NCI-H2171 (cell line): ENCODE data around the gene MARCHF2.
A peak's percentile ranks its signal among the peaks of the same experiment; 100 is the strongest.
"Not testable (repeated sequence)": the region's sequence is repeated elsewhere in the genome, so short reads cannot be mapped to it uniquely, and the experiment has no call there.

ENCODE experiments used
- DNase-seq: peaks from one replicate; lab custom pipeline; 2025; lab: John Stamatoyannopoulos, UW

The MARCHF2 gene

DNA sequence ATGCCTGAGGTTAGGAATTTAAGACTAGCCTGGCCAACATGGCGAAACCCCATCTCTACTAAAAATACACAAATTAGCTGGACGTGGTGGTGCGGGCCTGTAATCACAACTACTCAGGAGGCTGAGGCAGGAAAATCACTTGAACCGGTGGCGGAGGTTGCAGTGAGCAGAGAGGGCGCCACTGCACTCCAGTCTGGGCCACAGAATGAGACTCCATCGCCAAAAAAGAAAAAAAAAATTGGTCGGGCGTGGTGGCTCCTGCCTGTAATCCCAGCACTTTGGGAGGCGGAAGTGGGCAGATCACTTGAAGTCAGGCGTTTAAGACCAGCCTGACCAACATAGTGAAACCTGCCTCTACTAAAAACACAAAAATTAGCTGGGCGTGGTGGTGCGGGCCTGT lies 2.4 kb upstream of the MARCHF2 start:
- not testable (repeated sequence) for DNase-seq

- no peak for DNase-seq
These were observed 507 bp downstream of the MARCHF2 start for GRCh38 chr19:8413629-8413995.

GRCh38 chr19:8416796-8417195 lies 3.7 kb downstream of the MARCHF2 start:
- no peak for DNase-seq

DNA sequence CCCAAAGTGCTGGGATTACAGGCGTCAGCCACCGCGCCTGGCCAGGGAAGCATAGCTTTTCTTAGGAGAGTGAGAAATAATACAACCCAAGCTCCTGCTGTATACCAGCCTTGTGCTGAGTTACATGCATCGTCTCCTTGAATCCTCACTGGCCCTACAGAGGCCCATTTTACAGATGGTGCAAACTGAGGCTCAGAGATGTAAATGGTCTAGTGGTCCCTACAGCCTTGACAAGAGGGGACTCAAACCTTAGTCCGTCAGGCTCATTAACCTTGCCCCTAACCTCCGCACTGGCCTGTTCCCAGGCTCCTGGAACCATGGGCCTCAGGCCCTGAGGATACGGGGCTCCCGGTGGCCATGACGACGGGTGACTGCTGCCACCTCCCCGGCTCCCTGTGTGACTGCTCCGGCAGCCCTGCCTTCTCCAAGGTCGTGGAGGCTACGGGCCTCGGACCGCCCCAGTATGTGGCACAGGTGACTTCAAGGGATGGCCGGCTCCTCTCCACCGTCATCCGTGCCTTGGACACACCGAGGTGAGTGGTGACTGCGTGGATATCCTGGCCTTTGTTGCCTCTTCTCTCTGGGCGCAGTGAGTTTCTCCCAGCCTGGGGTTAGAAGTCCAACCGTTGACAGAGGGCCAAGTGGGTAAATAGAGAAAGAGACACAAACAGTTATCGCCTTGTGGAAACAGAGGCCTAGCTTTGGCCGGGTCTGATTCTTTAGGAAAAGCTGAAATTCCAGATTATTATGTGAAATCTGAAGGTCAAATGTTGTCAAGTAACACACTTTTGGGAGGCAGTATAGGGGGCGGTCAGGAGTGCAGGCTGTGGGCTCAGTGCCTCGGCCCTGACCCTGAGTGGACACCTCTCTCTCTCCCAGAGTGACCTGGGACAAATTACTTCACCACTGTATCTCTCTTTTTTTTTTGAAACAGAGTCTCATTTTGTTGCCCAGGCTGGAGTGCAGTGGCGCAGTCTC lies 8.7 kb downstream of the MARCHF2 start:
- DNase-seq: no peak

GRCh38 chr19:8423817-8424223 lies 10.7 kb downstream of the MARCHF2 start:
- DNase-seq: peak; percentile 33

- not testable (repeated sequence) for DNase-seq
These were observed 12.2 kb downstream of the MARCHF2 start for GRCh38 chr19:8425331-8425730.

DNA sequence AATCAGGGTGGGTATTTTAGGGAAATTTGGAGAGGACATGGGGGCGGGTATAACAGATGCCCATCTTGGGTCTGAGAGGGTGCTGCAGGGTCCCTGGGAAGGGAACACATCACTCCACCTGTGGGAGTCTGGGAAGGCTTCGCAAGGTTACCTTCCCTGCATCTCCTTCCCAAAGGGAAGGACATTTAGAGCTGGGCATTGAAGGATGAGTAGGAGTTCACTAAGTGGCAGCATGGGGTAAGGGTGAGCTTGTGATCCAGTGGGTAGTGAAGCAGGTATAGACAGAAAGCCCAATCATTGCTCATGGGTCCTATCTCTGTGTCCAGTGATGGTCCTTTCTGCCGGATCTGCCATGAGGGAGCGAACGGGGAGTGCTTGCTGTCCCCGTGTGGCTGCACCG lies 13.2 kb downstream of the MARCHF2 start:
- no peak for DNase-seq

GRCh38 chr19:8429044-8429443 lies 15.9 kb downstream of the MARCHF2 start:
- no peak for DNase-seq

DNA sequence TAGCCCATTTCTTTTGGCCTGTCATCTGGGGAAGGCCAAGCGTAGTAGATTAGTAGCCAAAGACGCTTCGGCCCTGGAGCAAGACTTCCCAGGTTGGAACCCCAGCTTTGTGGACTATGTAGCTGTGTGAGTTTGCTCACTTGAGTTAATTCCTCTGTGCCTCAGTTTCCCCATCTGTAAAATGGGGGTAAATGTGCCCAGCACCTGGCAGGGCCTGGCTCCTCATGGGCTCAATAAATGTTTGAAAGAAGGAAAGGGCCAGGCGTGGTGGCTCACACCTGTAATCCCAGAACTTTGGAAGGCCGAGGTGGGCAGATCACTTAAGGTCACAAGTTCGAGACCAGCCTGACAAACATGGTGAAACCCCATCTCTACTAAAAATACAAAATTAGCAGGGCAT lies 16.7 kb downstream of the MARCHF2 start:
- DNase-seq: no peak

- no peak for DNase-seq
These were observed 17.5 kb downstream of the MARCHF2 start for GRCh38 chr19:8430650-8431049.

DNA sequence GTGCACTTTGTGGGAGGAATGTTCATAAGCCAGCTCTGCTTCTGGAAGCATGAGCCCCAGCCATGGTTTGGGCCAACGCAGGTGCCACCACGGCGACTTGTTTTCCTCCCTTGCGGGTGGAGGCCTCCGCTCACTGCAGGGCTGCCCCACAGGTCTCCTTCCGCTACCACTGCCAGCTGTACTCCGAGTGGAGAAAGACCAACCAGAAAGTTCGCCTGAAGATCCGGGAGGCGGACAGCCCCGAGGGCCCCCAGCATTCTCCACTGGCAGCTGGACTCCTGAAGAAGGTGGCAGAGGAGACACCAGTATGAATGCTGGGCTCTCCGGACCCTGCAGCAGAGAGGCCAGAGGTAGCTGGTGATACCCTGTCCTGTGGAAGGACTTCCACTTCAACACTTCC lies 25.1 kb downstream of the MARCHF2 start:
- no peak for DNase-seq

DNA sequence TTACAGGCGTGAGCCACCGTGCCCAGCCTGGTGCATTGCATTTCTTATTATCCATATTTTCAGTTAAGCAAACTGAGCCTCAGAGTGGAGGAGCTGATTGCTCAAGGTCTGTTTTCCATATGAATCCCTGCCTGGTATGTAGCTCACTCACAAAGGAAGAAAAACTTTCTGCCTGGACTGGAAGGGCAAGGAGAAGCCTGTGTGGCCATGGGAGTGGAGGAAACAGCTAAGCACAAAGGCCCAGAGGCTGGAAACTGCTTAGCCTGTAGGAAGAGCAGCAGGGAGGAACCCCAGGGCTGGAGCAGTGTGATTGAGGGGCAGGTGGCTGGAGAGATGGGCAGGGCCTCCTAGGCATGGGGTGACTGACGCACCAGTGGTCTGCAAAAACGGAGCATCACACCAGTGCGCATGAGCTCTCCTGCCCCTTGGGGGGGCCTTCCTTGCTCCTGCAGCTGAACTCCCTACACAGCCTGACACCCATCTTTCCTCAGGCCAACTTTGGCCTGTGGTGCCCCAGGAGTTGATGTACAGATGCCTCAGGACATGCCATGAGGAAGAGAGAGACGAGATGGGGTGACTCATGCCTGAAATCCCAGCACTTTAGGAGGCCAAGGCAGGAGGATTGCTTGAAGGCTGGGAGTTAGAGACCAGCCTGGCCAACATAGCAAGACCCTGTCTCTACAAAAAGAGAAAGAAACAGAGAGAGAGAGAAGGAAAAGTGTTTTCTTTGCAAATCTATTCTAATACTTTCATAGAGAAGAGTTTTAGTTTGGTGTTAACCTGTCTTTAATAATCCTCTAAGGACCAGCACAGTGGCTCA lies 28.8 kb downstream of the MARCHF2 start:
- no peak for DNase-seq

DNA sequence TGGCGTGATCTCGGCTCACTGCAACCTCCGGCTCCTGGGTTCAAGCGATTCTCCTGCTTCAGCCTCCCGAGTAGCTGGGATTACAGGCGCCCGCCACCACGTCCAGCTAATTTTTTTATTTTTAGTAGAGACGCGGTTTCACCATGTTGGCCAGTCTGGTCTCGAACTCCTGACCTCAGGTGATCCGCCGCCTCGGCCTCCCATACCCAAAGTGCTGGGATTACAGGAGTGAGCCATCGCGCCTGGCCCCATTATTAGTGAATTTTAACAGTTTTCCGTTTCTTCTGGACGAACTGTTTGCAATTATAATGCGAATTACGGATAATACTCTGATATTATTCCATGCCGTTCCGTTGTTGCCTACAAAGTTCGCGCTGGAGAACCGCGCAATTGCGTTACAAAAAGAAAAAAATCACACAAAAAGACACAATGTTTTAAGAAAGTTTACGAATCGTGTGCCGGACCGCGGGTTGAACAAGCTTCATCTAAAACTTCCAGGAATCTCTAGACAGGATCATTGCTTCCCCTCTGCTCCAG lies 31.1 kb downstream of the MARCHF2 start:
- not testable (repeated sequence) for DNase-seq

GRCh38 chr19:8444677-8445487 lies 31.8 kb downstream of the MARCHF2 start, which contains the start of gene HNRNPM:
TSS of gene HNRNPM (plus strand) at chr19:8444975. CDS start at chr19:8444999, 24 bp downstream.
- peak; percentile 95 for DNase-seq

DNA sequence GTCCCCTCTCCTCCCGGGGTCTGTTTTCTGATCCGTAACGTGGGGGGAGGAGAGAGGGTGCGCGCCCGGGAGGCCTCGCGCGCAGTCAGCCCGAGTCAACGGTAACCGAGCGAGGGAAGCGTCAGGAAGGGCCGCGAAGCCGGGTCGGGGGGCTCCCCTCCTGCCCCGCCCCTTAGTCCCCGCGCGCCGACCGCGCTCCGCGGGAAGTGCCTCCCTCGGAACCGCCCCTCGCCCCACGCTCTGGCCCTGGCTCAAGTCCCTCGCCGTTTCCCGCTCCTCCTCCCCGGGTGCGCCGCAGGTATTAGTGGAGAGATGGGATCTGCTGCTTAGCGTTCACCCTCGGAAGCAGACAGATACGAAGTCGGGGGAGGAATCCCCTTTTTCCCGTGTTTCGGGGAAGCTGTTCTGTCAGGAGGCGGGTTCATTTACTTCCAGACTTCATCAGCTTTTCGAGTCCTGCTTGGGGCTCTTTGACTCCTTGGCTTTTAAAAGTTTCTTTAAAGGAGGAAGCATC lies 32.4 kb downstream of the MARCHF2 start:
- DNase-seq: no peak

DNA sequence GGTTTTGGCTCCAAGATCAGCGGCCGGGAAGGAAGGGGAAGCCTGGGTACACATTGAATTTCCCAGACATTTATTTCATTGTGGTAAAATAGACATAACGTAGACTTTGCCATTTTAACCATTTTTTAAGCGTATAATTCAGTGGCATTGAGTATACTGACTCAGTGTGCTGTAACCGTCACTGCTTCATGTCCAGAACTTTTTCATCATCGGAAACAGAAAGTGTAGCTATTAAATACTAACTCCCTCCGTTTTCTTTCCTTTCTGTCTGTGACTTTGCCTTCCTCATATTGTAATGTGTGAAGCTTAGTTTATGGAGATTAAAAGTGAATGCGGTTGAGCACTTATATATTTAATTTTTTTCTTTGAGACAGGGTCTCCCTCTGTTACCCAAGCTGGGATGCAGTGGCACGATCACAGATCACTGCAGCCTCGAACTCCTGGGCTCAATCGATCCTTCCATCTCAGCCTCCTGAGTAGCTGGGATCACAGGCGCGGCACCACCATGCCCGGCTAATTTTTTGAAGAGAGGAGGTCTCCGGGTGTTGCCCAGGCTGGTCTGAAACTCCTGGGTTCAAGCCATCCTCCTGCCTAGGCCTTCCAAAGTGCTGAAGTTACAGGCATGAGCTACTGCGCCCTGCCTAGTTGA lies 33.1 kb downstream of the MARCHF2 start:
- no peak for DNase-seq

- DNase-seq: no peak
These were observed 36.7 kb downstream of the MARCHF2 start for GRCh38 chr19:8449830-8450229.

DNA sequence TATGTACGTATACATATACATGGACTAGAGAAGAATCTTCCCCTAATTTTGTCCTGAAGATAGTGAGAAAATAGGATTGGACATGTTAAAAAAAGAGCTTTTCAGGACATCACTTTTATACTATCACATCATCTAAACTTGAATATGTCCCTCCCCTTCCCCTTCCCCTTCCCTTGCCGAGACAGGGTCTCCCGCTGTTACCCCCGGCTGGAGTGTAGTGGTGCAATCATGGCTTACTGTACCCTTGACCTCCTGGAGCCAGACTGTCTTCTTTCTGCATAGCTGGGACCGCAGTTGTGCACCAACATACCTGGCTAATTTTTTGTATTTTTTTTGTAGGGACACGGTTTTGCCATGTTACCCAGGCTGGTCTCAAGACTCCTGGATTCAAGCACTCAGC lies 38.3 kb downstream of the MARCHF2 start:
- no peak for DNase-seq

DNA sequence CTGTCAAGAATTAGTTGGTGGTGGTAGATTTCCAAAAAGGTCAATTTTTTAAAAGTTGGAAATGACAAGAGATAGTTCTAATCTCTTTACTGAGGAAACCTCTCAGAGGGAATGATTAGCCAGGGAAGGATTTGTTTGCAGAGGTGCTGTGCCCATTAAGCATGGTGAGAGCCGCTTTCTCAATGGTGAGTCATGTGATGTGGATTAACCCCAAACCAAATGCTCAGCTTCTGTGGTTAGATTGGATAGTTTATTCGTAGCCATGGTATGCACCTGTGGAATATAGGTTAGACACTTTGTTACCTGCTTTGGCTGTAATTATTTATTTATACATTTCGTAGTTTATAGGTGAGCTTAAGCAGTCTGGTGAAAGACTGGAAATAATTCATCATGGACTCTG lies 38.8 kb downstream of the MARCHF2 start:
- DNase-seq: no peak

GRCh38 chr19:8452446-8453123 lies 39.5 kb downstream of the MARCHF2 start:
- DNase-seq: no peak
